HCT116 (cell line): ENCODE measurements around the gene PLPP7. TPM values are rescaled to one million over a fixed set of nuclear protein-coding genes. Genes with fewer than 3 reads are reported as not detected.

Experiments
- ATAC-seq: fragments of 200-7000 bp; cut with Tn5 transposase; 2 replicates; pipeline ENCODE4 v1.9.1; 2020; ENCODE audit warnings: mild to moderate bottlenecking, moderate library complexity
- BruUV-seq: library from RNA; stranded (reverse); fragments of 400-500 nt; replicated peaks from 2 replicates; lab custom pipeline; 2021; lab: Mats Ljungman, UMichigan
- CTCF ChIA-PET: fragments of 300-600 bp; sonication (Branson Sonifier 250); formaldehyde crosslinking; loops from one replicate; lab custom pipeline; 2021; ENCODE audit warnings: antibody characterized with exemption; lab: Charles Lee
- POLR2A ChIA-PET: fragments of 300-600, 350-600 bp; sonication (Branson Sonifier 250); formaldehyde crosslinking; loops from one replicate; lab custom pipeline; 2021; ENCODE audit warnings: antibody characterized with exemption; lab: Charles Lee
- RAD21 ChIA-PET, 2 experiments: fragments of 300-600 bp; sonication (Branson Sonifier 250); formaldehyde crosslinking; loops; one replicate each; lab custom pipeline; 2023; ENCODE audit warnings: low total read pairs in 2 of 2; ENCODE audit not compliant: uncharacterized antibody in 2 of 2, unreplicated experiment in 2 of 2, low non-redundant PET in 1 of 2; lab: Charles Lee
- DNase-seq: peaks from one replicate; pipeline ENCODE4 v3.0.0-alpha.2; 2010; ENCODE audit warnings: low read depth, low spot score
- H2AFZ ChIP-seq: fragments of 200-600 bp; shearing (Covaris generic), sonication (generic); 2 replicates; pipeline ENCODE4 v1.6.1; 2017; ENCODE audit warnings: low read depth, mixed run types, mixed read lengths, antibody characterized with exemption, low read length; ENCODE audit not compliant: poor library complexity, severe bottlenecking
- H3K27ac ChIP-seq: 2 replicates; pipeline ENCODE4 v1.5.1; 2012; ENCODE audit warnings: low read depth, low read length
- H3K27me3 ChIP-seq: fragments of 200-600 bp; sonication (generic); 2 replicates; pipeline ENCODE4 v1.6.1; 2016; ENCODE audit warnings: mixed run types, low read length, mixed read lengths; ENCODE audit not compliant: insufficient read depth
- H3K36me3 ChIP-seq, 2 experiments: fragments of 200-500 bp in 1 of 2; fragments of 200-600 bp in 1 of 2; sonication (Bioruptor generic) in 1 of 2; sonication (generic) in 1 of 2; 2 replicates each; pipeline versions ENCODE4 v1.5.1 to v1.6.1; 2014 to 2016; ENCODE audit warnings: low read length in 2 of 2, inconsistent platforms in 1 of 2, mixed read lengths in 1 of 2, mixed run types in 1 of 2; ENCODE audit not compliant: insufficient read depth in 2 of 2, control insufficient read depth in 1 of 2
- H3K4me1 ChIP-seq, 2 experiments: fragments of 200-600 bp in 1 of 2; sonication (generic) in 1 of 2; 2 replicates each; pipeline versions ENCODE4 v1.5.1 to v1.6.1; 2012 to 2017; ENCODE audit warnings: low read length in 2 of 2, inconsistent platforms in 1 of 2, mild to moderate bottlenecking in 1 of 2, mixed read lengths in 1 of 2, mixed run types in 1 of 2, moderate library complexity in 1 of 2; ENCODE audit not compliant: insufficient read depth in 2 of 2, control insufficient read depth in 1 of 2
- H3K4me2 ChIP-seq: fragments of 200-600 bp; sonication (generic); 2 replicates; pipeline ENCODE4 v1.6.1; 2017; ENCODE audit warnings: mixed run types, low read length, mixed read lengths
- H3K4me3 ChIP-seq, 2 experiments: fragments of 200-600 bp in 1 of 2; sonication (generic) in 1 of 2; replicated peaks in 1 of 2; 2 replicates each; pipeline ENCODE4 v1.5.1; 2011 to 2016; ENCODE audit warnings: low read length in 2 of 2, control low read depth in 1 of 2, low read depth in 1 of 2, mild to moderate bottlenecking in 1 of 2, mixed read lengths in 1 of 2, mixed run types in 1 of 2
- H3K79me2 ChIP-seq: fragments of 200-600 bp; sonication (generic); 2 replicates; pipeline ENCODE4 v1.6.1; 2017; ENCODE audit warnings: mild to moderate bottlenecking, mixed run types, low read length, moderate library complexity, mixed read lengths; ENCODE audit not compliant: insufficient read depth
- H3K9ac ChIP-seq: fragments of 200-600 bp; sonication (generic); 2 replicates; pipeline ENCODE4 v1.6.1; 2016; ENCODE audit warnings: low read length, mixed read lengths
- H3K9me2 ChIP-seq: fragments of 200-600 bp; sonication (generic), shearing (Covaris generic); 2 replicates; pipeline ENCODE4 v1.6.1; 2017; ENCODE audit warnings: mixed run types, mild to moderate bottlenecking, moderate library complexity; ENCODE audit not compliant: insufficient read depth
- H3K9me3 ChIP-seq, 2 experiments: fragments of 200-500 bp in 1 of 2; fragments of 200-600 bp in 1 of 2; sonication (Bioruptor generic) in 1 of 2; sonication (generic) in 1 of 2; 2 replicates each; pipeline ENCODE4 v1.6.1; 2014 to 2017; ENCODE audit warnings: low read length in 2 of 2, mixed read lengths in 2 of 2, inconsistent platforms in 1 of 2, low read depth in 1 of 2, mild to moderate bottlenecking in 1 of 2, mixed run types in 1 of 2, moderate library complexity in 1 of 2; ENCODE audit not compliant: control insufficient read depth in 1 of 2, insufficient read depth in 1 of 2
- H4K20me1 ChIP-seq: fragments of 200-600 bp; sonication (generic), shearing (Covaris generic); 2 replicates; pipeline ENCODE4 v1.6.1; 2017; ENCODE audit warnings: mixed run types, mild to moderate bottlenecking, moderate library complexity; ENCODE audit not compliant: insufficient read depth
- CBX3 ChIP-seq: IDR thresholded peaks from 2 replicates; pipeline ENCODE4 v1.6.1; 2012; ENCODE audit warnings: low read depth
- EGR1 ChIP-seq: IDR thresholded peaks from 2 replicates; pipeline ENCODE4 v1.6.1; 2012; ENCODE audit warnings: low read depth
- EZH2 ChIP-seq: fragments of 200-600 bp; sonication (generic); IDR thresholded peaks from 2 replicates; pipeline ENCODE4 v1.6.1; 2017; ENCODE audit warnings: antibody characterized with exemption, mixed run types
- POLR2AphosphoS5 ChIP-seq: IDR thresholded peaks from 2 replicates; pipeline ENCODE4 v1.6.1; 2011; ENCODE audit warnings: mild to moderate bottlenecking, low read depth, low read length, moderate library complexity
- SP1 ChIP-seq: IDR thresholded peaks from 2 replicates; pipeline ENCODE4 v1.6.1; 2012; ENCODE audit warnings: low read depth
- SRF ChIP-seq: IDR thresholded peaks from 2 replicates; pipeline ENCODE4 v1.6.1; 2012; ENCODE audit warnings: low read depth
- YY1 ChIP-seq: IDR thresholded peaks from 2 replicates; pipeline ENCODE4 v1.6.1; 2011; ENCODE audit warnings: low read length, low read depth, moderate library complexity, mild to moderate bottlenecking; ENCODE audit not compliant: insufficient replicate concordance; ENCODE audit errors: extremely low read depth
- ZNF274 ChIP-seq: fragments of 200-500 bp; sonication (Bioruptor generic); IDR thresholded peaks from 2 replicates; pipeline ENCODE4 v1.6.1; 2014; ENCODE audit warnings: mild to moderate bottlenecking, low read depth, low read length, inconsistent platforms
- intact Hi-C: fragments of 100-400 bp; cut with micrococcal nuclease; formaldehyde crosslinking; loops from 2 replicates; pipeline ENCODE4 v1.10.0; 2022
- total RNA-seq: library from RNA; stranded (reverse); gene quantifications from one replicate; pipeline ENCODE4 v1.2.1, GENCODE V29; 2021; ENCODE audit not compliant: unreplicated experiment
- TF ChIP-seq, protein P1 (sequence below): IDR thresholded peaks from 2 replicates; pipeline ENCODE4 v1.6.1; 2012
- TF ChIP-seq, protein P2 (sequence below): IDR thresholded peaks from 2 replicates; pipeline ENCODE4 v1.6.1; 2012

Gene PLPP7
- total RNA-seq, 1 experiment from 2014 or later: 0.37 TPM

DNA sequence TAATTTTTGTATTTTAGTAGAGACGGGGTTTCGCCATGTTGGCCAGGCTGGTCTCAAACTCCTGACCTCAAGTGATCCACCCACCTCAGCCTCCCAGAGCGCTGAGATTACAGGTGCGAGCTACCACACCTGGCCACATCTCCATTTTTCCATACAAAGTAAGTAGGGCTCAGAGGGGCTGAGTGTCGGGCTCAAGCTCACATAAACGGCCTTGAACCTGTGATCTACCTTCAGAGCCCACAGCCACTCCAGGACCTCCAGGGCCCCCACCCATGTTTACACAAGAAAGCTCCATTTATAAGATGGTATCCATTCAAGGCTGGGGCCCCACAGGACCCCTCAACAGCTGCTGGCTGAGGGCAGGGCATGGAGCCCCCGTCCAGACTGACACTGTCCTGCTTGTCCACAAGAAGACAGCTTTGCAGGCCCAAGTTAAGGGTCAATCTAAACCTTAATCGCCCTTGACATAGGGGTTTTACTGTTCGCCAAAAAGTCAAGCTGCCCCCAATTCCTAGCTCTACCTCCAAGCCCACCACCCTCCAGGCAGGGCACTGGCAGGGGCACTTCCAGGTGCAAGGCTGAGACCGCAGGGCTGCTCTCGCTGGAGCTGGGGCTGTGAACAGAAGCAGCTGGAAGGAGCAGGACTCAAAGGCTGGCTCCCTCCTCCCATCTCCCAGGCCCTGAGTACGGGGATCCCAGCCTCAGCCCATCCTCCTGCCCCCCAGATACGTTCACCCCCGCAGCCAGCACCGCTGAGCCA is 32.1 kb upstream of the PLPP7 start:
- RAD21 ChIA-PET: no interaction called here
- H2AFZ ChIP-seq: no peak overlapping the region
- intact Hi-C loops: no loop called here
- H3K27me3 ChIP-seq: no peaks in the 10 kb centered on the region
- no peak overlapping the region for H3K27ac ChIP-seq
- no TSS peak for BruUV-seq
- H3K9me2 ChIP-seq: no peaks in the 10 kb centered on the region
- H3K4me3 ChIP-seq: no peak overlapping the region
- H3K4me2 ChIP-seq: no peak overlapping the region
- no peaks in the 10 kb centered on the region for H3K9me3 ChIP-seq
- POLR2A ChIA-PET: no interaction called here
- no peaks in the 10 kb centered on the region for H3K79me2 ChIP-seq
- DNase-seq (no peak), ATAC-seq (no peak)
- CTCF ChIA-PET: no interaction called here
- TF ChIP-seq ZNF274: no peak
- H3K4me1 ChIP-seq: peaks cover 0 to 4% of the 10 kb centered on the region in 2 experiments; a peak in 1 of 4 replicates
- H3K36me3 ChIP-seq: no peaks in the 10 kb centered on the region
- no peaks in the 10 kb centered on the region for H4K20me1 ChIP-seq
- no peak overlapping the region for H3K9ac ChIP-seq

DNA sequence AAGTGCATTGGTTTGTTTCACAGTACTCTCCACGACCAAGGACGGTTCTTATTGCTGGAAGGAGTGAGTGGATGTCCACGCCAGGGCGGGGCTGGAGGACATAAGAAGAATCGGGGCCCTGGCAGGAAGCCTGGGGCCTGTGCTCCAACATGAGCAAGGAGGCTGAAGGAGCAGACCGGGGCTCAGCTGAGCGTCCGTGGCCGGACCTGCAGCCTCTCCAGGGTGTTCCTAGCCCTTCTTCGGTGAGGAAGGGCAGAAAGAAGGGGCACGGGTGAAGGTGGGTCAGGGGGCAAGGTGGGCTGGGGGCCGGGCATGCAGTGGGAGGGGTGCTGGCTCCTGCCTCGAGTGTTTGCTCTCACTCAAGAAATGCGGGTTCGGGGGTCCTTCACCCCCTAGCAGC is 31.3 kb upstream of the PLPP7 start:
- no peaks in the 10 kb centered on the region for H4K20me1 ChIP-seq
- intact Hi-C loops: no loop called here
- H3K79me2 ChIP-seq: no peaks in the 10 kb centered on the region
- ChIA-PET RAD21 (no interaction called here), CTCF (no interaction called here), POLR2A (no interaction called here)
- no peak overlapping the region for H3K27ac ChIP-seq
- no peaks in the 10 kb centered on the region for H3K9me3 ChIP-seq
- H3K4me1 ChIP-seq: peaks cover 0 to 4% of the 10 kb centered on the region in 2 experiments; a peak in 1 of 4 replicates
- no peak for TF ChIP-seq SRF
- TF ChIP-seq EGR1: no peak
- TF ChIP-seq POLR2AphosphoS5: no peak
- no peak for TF ChIP-seq CBX3
- no peak for TF ChIP-seq ZNF274
- TF ChIP-seq, protein P1, sequence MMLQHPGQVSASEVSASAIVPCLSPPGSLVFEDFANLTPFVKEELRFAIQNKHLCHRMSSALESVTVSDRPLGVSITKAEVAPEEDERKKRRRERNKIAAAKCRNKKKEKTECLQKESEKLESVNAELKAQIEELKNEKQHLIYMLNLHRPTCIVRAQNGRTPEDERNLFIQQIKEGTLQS: no peak
- no peak for TF ChIP-seq SP1
- no peak for TF ChIP-seq EZH2
- TF ChIP-seq, protein P2, sequence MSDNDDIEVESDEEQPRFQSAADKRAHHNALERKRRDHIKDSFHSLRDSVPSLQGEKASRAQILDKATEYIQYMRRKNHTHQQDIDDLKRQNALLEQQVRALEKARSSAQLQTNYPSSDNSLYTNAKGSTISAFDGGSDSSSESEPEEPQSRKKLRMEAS: no peak
- no peak for TF ChIP-seq YY1
- no peak for ATAC-seq
- no peaks in the 10 kb centered on the region for H3K36me3 ChIP-seq
- DNase-seq: no peak
- H2AFZ ChIP-seq: no peak overlapping the region
- H3K9me2 ChIP-seq: no peaks in the 10 kb centered on the region
- no TSS peak for BruUV-seq
- H3K4me2 ChIP-seq: no peak overlapping the region
- H3K9ac ChIP-seq: no peak overlapping the region
- no peak overlapping the region for H3K4me3 ChIP-seq
- no peaks in the 10 kb centered on the region for H3K27me3 ChIP-seq
